Astrocyte (in vitro differentiated cells and primary cell): ENCODE data around the gene ACOX3. TPM values are rescaled to one million over a fixed set of nuclear protein-coding genes. Genes with fewer than 3 reads are reported as not detected.

Experiments
- DNase-seq: peaks from one replicate; pipeline ENCODE4 v3.0.0-alpha.2; 2010; ENCODE audit warnings: low read depth
- FAIRE-seq: peaks from 2 replicates; lab custom pipeline; 2011; peaks lifted over from hg19 to GRCh38; lab: Jason Lieb, UNC
- H2AFZ ChIP-seq: 2 replicates; pipeline ENCODE4 v1.6.0; 2012; ENCODE audit warnings: low read depth, low read length, inconsistent platforms
- H3K27ac ChIP-seq: 2 replicates; pipeline ENCODE4 v1.5.1; 2011; ENCODE audit warnings: low read depth, low read length, inconsistent platforms
- H3K27me3 ChIP-seq: 2 replicates; pipeline ENCODE4 v1.6.0; 2011; ENCODE audit warnings: low read length, inconsistent platforms; ENCODE audit not compliant: insufficient read depth
- H3K36me3 ChIP-seq: 2 replicates; pipeline ENCODE4 v1.5.1; 2011; ENCODE audit warnings: low read length, inconsistent platforms; ENCODE audit not compliant: insufficient read depth
- H3K4me1 ChIP-seq: 2 replicates; pipeline ENCODE4 v1.5.1; 2011; ENCODE audit warnings: low read length, inconsistent platforms; ENCODE audit not compliant: insufficient read depth
- H3K4me2 ChIP-seq: 2 replicates; pipeline ENCODE4 v1.6.0; 2012; ENCODE audit warnings: low read length, inconsistent platforms
- H3K4me3 ChIP-seq: 2 replicates; pipeline ENCODE4 v1.5.1; 2011; ENCODE audit warnings: low read depth, mild to moderate bottlenecking, low read length, inconsistent platforms; ENCODE audit not compliant: insufficient read depth
- H3K79me2 ChIP-seq: 2 replicates; pipeline ENCODE4 v1.6.0; 2012; ENCODE audit warnings: mild to moderate bottlenecking, low read length, inconsistent platforms; ENCODE audit not compliant: insufficient read depth
- H3K9ac ChIP-seq: 2 replicates; pipeline ENCODE4 v1.6.0; 2012; ENCODE audit warnings: mild to moderate bottlenecking, low read length, inconsistent platforms
- H3K9me3 ChIP-seq: 2 replicates; pipeline ENCODE4 v1.5.1; 2012; ENCODE audit warnings: low read depth, mild to moderate bottlenecking, low read length, inconsistent platforms; ENCODE audit not compliant: insufficient read depth
- H4K20me1 ChIP-seq: 2 replicates; pipeline ENCODE4 v1.6.0; 2012; ENCODE audit warnings: low read length, inconsistent platforms; ENCODE audit not compliant: insufficient read depth
- H3K27ac Mint-ChIP-seq: one replicate; pipeline ENCODE4 v1.8.0; 2021; ENCODE audit warnings: mild to moderate bottlenecking, mixed read lengths; ENCODE audit not compliant: unreplicated experiment
- H3K27me3 Mint-ChIP-seq: one replicate; pipeline ENCODE4 v1.8.0; 2021; ENCODE audit warnings: low read depth, mixed read lengths; ENCODE audit not compliant: unreplicated experiment
- H3K36me3 Mint-ChIP-seq: one replicate; pipeline ENCODE4 v1.8.0; 2021; ENCODE audit warnings: low read depth, mixed read lengths; ENCODE audit not compliant: unreplicated experiment
- H3K4me1 Mint-ChIP-seq: one replicate; pipeline ENCODE4 v1.8.0; 2021; ENCODE audit warnings: low read depth, mixed read lengths; ENCODE audit not compliant: unreplicated experiment
- H3K4me3 Mint-ChIP-seq: one replicate; pipeline ENCODE4 v1.8.0; 2021; ENCODE audit warnings: mild to moderate bottlenecking, moderate library complexity, mixed read lengths; ENCODE audit not compliant: unreplicated experiment
- H3K9me3 Mint-ChIP-seq: one replicate; pipeline ENCODE4 v1.8.0; 2021; ENCODE audit warnings: mild to moderate bottlenecking, mixed read lengths; ENCODE audit not compliant: unreplicated experiment
- CTCF ChIP-seq: IDR thresholded peaks from 2 replicates; pipeline ENCODE4 v1.5.1; 2011; ENCODE audit warnings: low read depth, mild to moderate bottlenecking, inconsistent platforms, low read length, moderate library complexity; ENCODE audit not compliant: insufficient read depth
- EZH2 ChIP-seq: IDR thresholded peaks from 2 replicates; pipeline ENCODE4 v1.6.1; 2012; ENCODE audit warnings: mild to moderate bottlenecking, low read length, inconsistent platforms; ENCODE audit not compliant: insufficient read depth
- total RNA-seq: library from RNA; stranded (reverse); gene quantifications from 2 replicates; pipeline ENCODE4 v1.2.1, GENCODE V29; 2021

Gene ACOX3
- total RNA-seq, 1 donor from 2014 or later, result 45.6 TPM

- FAIRE-seq, result no peak
- H4K20me1 ChIP-seq, result peaks cover 21% of the 10 kb centered on the region
- Mint-ChIP-seq H3K4me3 (no peak overlapping the region), H3K27me3 (no peaks in the 10 kb centered on the region), H3K36me3 (peaks cover 9% of the 10 kb centered on the region), H3K27ac (no peak overlapping the region), H3K9me3 (no peaks in the 10 kb centered on the region), H3K4me1 (no peaks in the 10 kb centered on the region)
- H2AFZ ChIP-seq, result no peak overlapping the region
- no peak overlapping the region for H3K4me3 ChIP-seq
- peaks cover 20% of the 10 kb centered on the region for H3K36me3 ChIP-seq
- DNase-seq, result no peak
- no peaks in the 10 kb centered on the region for H3K4me1 ChIP-seq
- TF ChIP-seq CTCF (no peak), EZH2 (no peak)
- no peak overlapping the region for H3K9ac ChIP-seq
- peaks cover 20% of the 10 kb centered on the region for H3K79me2 ChIP-seq
- H3K4me2 ChIP-seq, result no peak overlapping the region
- no peaks in the 10 kb centered on the region for H3K9me3 ChIP-seq
- H3K27ac ChIP-seq, result no peak overlapping the region
- H3K27me3 ChIP-seq, result no peaks in the 10 kb centered on the region
Measured at GRCh38 chr4:8451440-8452182, 11.1 kb upstream of the ACOX3 start.

- peaks cover 8% of the 10 kb centered on the region for H3K36me3 Mint-ChIP-seq
- H3K4me2 ChIP-seq, result no peak overlapping the region
- H3K9me3 ChIP-seq, result no peaks in the 10 kb centered on the region
- H4K20me1 ChIP-seq, result peaks cover 53% of the 10 kb centered on the region
- peaks cover 75% of the 10 kb centered on the region for H3K79me2 ChIP-seq
- H3K4me3 ChIP-seq, result no peak overlapping the region
- TF ChIP-seq EZH2, result no peak
- no peaks in the 10 kb centered on the region for H3K36me3 ChIP-seq
- FAIRE-seq (no peak), DNase-seq (no peak)
- H3K4me3 Mint-ChIP-seq, result peak overlapping the region; percentile 21
- no peaks in the 10 kb centered on the region for H3K9me3 Mint-ChIP-seq
- no peak overlapping the region for H3K27ac Mint-ChIP-seq
- H3K27ac ChIP-seq, result no peak overlapping the region
- no peaks in the 10 kb centered on the region for H3K27me3 Mint-ChIP-seq
- no peak overlapping the region for H3K9ac ChIP-seq
- no peak overlapping the region for H2AFZ ChIP-seq
- H3K4me1 Mint-ChIP-seq, result peaks cover 28% of the 10 kb centered on the region
- peaks cover 13% of the 10 kb centered on the region for H3K4me1 ChIP-seq
- H3K27me3 ChIP-seq, result no peaks in the 10 kb centered on the region
Measured at GRCh38 chr4:8446122-8446521, 5.6 kb upstream of the ACOX3 start.

- H3K4me2 ChIP-seq, result no peak overlapping the region
- FAIRE-seq, result no peak
- no peaks in the 10 kb centered on the region for H3K27me3 Mint-ChIP-seq
Measured at GRCh38 chr4:8443801-8444200, 3.3 kb upstream of the ACOX3 start.

More at GRCh38 chr4:8443801-8444200, 3.3 kb upstream of the ACOX3 start:
- H3K36me3 ChIP-seq, result no peaks in the 10 kb centered on the region
- DNase-seq, result no peak
- H3K9me3 ChIP-seq, result no peaks in the 10 kb centered on the region
- TF ChIP-seq EZH2 (no peak), CTCF (no peak)
- no peak overlapping the region for H3K9ac ChIP-seq
- H3K27me3 ChIP-seq, result no peaks in the 10 kb centered on the region
- H3K27ac ChIP-seq, result no peak overlapping the region
- Mint-ChIP-seq H3K36me3 (peaks cover 5% of the 10 kb centered on the region), H3K9me3 (no peaks in the 10 kb centered on the region), H3K4me1 (peaks cover 35% of the 10 kb centered on the region), H3K4me3 (no peak overlapping the region), H3K27ac (no peak overlapping the region)
- peaks cover 42% of the 10 kb centered on the region for H4K20me1 ChIP-seq
- H3K4me3 ChIP-seq, result no peak overlapping the region
- H3K79me2 ChIP-seq, result peaks cover 95% of the 10 kb centered on the region
- H3K4me1 ChIP-seq, result peaks cover 23% of the 10 kb centered on the region
- H2AFZ ChIP-seq, result no peak overlapping the region
